T-helper 2 cell treated with Interferon-gamma antibody and Interleukin-4, amounts not matched to agents 5 μg/mL and 100 μg/mL, for 36 hours (primary cell): Measurements from ENCODE around the gene RPTOR.
"Not testable (repeated sequence)": the region's sequence is repeated elsewhere in the genome, so short reads cannot be mapped to it uniquely, and the experiment has no call there.

Source experiments
- DNase-seq: peaks from one replicate; pipeline ENCODE4 v3.0.0; 2021; ENCODE audit warnings: low spot score
- H3K27ac Mint-ChIP-seq: one replicate; pipeline ENCODE4 v1.8.0; 2021; ENCODE audit warnings: mild to moderate bottlenecking, mixed read lengths
- H3K27me3 Mint-ChIP-seq: one replicate; pipeline ENCODE4 v1.8.0; 2021; ENCODE audit warnings: low read depth, mixed read lengths
- H3K36me3 Mint-ChIP-seq: one replicate; pipeline ENCODE4 v1.8.0; 2021; ENCODE audit warnings: low read depth, mixed read lengths
- H3K4me1 Mint-ChIP-seq: one replicate; pipeline ENCODE4 v1.8.0; 2021; ENCODE audit warnings: low read depth, mixed read lengths
- H3K4me3 Mint-ChIP-seq: one replicate; pipeline ENCODE4 v1.8.0; 2022; ENCODE audit warnings: mild to moderate bottlenecking, moderate library complexity, mixed read lengths
- H3K9me3 Mint-ChIP-seq: one replicate; pipeline ENCODE4 v1.8.0; 2021; ENCODE audit warnings: mixed read lengths

RPTOR gene

GRCh38 chr17:80761110-80761871 is 216.7 kb downstream of the RPTOR start:
- Mint-ChIP-seq H3K4me3 (peak overlapping the region; percentile 80), H3K9me3 (no peaks in the 10 kb centered on the region), H3K36me3 (peaks cover 60% of the 10 kb centered on the region), H3K4me1 (peaks cover 78% of the 10 kb centered on the region), H3K27me3 (no peaks in the 10 kb centered on the region), H3K27ac (peak overlapping the region; percentile 97)
- peak; percentile 82 for DNase-seq

DNA sequence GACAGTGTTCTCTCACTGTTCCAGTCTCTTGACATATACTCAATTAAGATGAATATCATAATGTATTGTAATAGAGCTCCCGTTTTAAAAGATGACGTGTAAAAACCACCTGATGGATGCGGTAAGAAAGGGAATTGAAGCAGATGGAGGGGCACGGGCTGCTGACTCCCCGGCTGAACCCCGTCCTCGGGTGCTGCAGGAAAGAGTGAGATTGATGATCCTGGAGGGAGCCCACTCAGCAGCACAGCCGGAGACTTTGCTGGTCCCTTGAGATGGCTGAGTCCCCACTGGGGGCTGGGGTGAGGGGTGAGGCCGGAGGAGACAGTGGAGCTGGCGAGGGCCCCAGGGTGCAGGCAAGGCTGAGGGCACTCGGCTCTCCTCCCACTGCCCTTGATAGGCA is 217.4 kb downstream of the RPTOR start:
- Mint-ChIP-seq H3K27me3 (no peaks in the 10 kb centered on the region), H3K4me3 (peak overlapping the region; percentile 80), H3K27ac (peak overlapping the region; percentile 97), H3K36me3 (peaks cover 60% of the 10 kb centered on the region), H3K9me3 (no peaks in the 10 kb centered on the region), H3K4me1 (peaks cover 81% of the 10 kb centered on the region)
- DNase-seq, result no peak

DNA sequence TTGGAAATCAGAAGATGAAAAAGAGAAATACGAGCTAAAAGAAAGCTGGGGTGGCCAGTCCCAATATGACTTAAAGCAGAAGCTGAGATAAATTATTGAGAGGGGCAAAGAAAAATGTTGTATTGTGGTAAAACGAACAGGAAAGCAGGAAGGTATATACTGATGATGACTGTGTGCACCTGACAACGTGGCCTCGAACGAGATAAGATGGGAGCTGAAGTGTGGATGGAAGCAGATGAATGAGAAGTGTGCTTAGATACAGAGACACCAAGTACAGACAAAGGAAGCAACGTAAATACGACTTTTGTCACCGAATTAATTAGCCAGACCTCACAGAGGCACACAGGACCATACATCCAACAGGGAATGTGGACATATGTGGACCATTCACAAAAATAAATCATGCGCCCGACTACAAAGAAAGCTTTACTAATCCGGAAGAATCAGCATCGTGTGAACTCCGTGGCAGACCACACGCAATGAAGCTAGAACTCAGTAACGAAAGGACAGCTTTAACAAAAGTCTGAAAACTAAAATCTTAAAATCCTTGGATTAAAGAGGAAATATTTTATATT is 218.7 kb downstream of the RPTOR start:
- Mint-ChIP-seq H3K4me3 (peak overlapping the region; percentile 54), H3K27me3 (no peaks in the 10 kb centered on the region), H3K36me3 (peaks cover 47% of the 10 kb centered on the region), H3K4me1 (peaks cover 75% of the 10 kb centered on the region), H3K9me3 (no peaks in the 10 kb centered on the region), H3K27ac (peak overlapping the region; percentile 83)
- no peak for DNase-seq

GRCh38 chr17:80764627-80765145 is 220.0 kb downstream of the RPTOR start:
- Mint-ChIP-seq H3K36me3 (peaks cover 48% of the 10 kb centered on the region), H3K4me3 (peak overlapping the region; percentile 73), H3K4me1 (peaks cover 64% of the 10 kb centered on the region), H3K27ac (peak overlapping the region; percentile 94)
- not testable (repeated sequence) for DNase-seq, H3K27me3 Mint-ChIP-seq, H3K9me3 Mint-ChIP-seq

DNA sequence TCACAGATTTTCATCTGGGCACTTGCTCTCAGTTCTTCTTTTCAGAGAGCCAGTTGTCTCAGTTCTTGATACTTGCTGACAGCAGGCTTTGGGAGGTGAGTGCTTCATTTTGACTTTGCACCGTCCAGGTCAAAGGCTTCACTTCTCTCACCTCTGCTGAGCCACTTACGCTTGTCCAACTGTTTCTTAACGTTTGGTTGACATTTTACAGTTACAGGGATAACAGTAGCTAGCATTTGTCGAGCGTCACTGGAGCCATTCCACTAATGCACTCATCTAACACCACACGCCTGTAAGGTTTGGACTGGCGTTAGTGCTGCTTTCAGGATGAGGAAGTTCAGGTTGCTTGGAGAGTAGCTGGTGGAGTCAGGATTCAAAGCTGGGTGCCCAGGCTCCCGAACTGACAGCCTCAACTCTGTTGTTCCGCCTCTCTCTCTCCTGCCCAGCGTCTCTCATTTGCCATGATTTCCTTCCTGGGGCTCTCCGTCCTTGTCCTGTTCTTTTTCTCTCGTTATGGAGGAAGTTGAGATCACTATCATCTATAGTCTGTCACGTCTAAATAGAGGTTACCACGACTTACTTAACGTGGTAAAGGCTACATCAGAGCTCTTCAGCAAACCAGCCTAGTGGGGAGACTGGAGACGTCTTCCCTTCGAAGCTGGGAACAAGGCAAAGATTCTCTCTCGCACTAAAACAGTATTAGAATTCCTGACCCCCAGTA is 220.8 kb downstream of the RPTOR start:
- peak overlapping the region; percentile 94 for H3K27ac Mint-ChIP-seq
- peaks cover 46% of the 10 kb centered on the region for H3K36me3 Mint-ChIP-seq
- peaks cover 61% of the 10 kb centered on the region for H3K4me1 Mint-ChIP-seq
- peak overlapping the region; percentile 73 for H3K4me3 Mint-ChIP-seq
- no peak for DNase-seq
- no peaks in the 10 kb centered on the region for H3K9me3 Mint-ChIP-seq
- no peaks in the 10 kb centered on the region for H3K27me3 Mint-ChIP-seq

DNA sequence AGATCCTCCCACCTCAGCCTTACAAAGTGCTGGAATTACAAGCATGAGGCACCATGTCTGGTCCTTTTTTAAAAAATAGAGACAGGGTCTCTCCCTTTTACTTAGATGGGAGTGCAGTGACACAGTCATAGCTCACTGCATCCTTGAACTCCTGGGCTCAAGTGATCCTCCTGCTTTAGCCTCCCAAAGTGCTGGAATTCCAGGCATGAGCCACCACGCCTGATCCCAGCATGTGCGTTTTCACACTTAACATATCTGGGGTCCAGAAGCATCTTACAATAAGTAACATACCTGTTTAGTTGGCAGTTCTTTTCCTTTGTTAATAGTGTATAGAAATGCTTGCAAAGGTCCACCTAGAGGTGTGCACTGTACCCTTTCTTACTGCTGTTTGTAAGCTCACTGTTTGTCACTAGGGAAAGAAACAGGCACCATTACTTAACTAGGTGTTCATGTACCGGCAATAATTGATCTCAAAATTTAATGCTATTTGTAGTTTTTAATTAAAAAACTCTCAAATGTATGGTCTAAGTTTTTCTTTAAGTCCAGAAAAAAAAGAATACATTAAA is 221.7 kb downstream of the RPTOR start:
- Mint-ChIP-seq H3K9me3 (no peaks in the 10 kb centered on the region), H3K4me1 (peaks cover 59% of the 10 kb centered on the region), H3K36me3 (peaks cover 51% of the 10 kb centered on the region), H3K27ac (peak overlapping the region; percentile 94), H3K4me3 (peak overlapping the region; percentile 73), H3K27me3 (no peaks in the 10 kb centered on the region)
- no peak for DNase-seq

- Mint-ChIP-seq H3K4me3 (no peak overlapping the region), H3K4me1 (peaks cover 52% of the 10 kb centered on the region), H3K27me3 (no peaks in the 10 kb centered on the region), H3K36me3 (peaks cover 40% of the 10 kb centered on the region), H3K27ac (no peak overlapping the region), H3K9me3 (no peaks in the 10 kb centered on the region)
- DNase-seq, result no peak
Observed at GRCh38 chr17:80768389-80768788, 223.8 kb downstream of the RPTOR start.

- no peaks in the 10 kb centered on the region for H3K27me3 Mint-ChIP-seq
- H3K4me1 Mint-ChIP-seq, result peaks cover 55% of the 10 kb centered on the region
- no peaks in the 10 kb centered on the region for H3K9me3 Mint-ChIP-seq
- no peak overlapping the region for H3K27ac Mint-ChIP-seq
- H3K36me3 Mint-ChIP-seq, result peaks cover 38% of the 10 kb centered on the region
- DNase-seq, result no peak
- no peak overlapping the region for H3K4me3 Mint-ChIP-seq
Observed at GRCh38 chr17:80768936-80769335, 224.3 kb downstream of the RPTOR start.

- Mint-ChIP-seq H3K36me3 (peaks cover 44% of the 10 kb centered on the region), H3K4me3 (no peak overlapping the region), H3K9me3 (no peaks in the 10 kb centered on the region), H3K4me1 (peaks cover 60% of the 10 kb centered on the region), H3K27ac (peak overlapping the region; percentile 46), H3K27me3 (no peaks in the 10 kb centered on the region)
- DNase-seq, result no peak
Observed at GRCh38 chr17:80769516-80769915, 224.9 kb downstream of the RPTOR start.

DNA sequence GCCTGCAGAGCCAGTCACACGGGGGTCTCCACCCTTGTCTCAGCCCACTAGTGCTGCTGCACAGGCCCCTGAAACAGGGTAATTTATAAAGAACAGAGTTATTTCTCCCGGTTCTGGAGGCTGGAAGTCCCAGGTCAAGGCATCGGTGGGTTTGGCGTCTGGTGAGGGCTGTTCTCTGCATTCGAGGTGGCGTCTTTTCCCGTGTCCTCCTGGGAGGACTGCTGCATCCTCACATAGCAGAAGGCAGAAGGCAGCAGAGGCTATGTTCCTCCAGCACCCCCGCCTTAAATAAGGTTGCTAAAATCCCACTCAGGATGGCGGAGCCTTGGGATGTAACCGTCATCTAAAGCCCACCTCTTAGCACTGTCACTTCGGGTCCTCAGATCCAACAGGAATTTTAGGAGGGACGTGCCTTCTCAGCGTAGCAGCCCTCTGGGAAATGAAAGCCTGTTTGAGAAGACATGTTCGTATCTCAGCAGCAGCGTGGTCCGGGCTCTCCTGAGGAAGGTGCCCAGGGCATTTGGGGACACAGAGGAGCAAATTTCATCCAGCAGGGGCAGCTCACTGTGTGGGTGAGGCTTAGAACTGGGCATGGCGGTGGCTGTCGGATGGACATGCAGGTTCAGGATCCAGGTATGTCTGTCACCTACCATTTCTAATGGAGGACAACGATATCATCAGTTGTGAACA is 225.4 kb downstream of the RPTOR start:
- H3K36me3 Mint-ChIP-seq, result peaks cover 49% of the 10 kb centered on the region
- peak overlapping the region; percentile 32 for H3K27ac Mint-ChIP-seq
- H3K27me3 Mint-ChIP-seq, result no peaks in the 10 kb centered on the region
- peaks cover 62% of the 10 kb centered on the region for H3K4me1 Mint-ChIP-seq
- H3K4me3 Mint-ChIP-seq, result no peak overlapping the region
- no peaks in the 10 kb centered on the region for H3K9me3 Mint-ChIP-seq
- no peak for DNase-seq

- Mint-ChIP-seq H3K36me3 (peaks cover 46% of the 10 kb centered on the region), H3K9me3 (no peaks in the 10 kb centered on the region), H3K27ac (peak overlapping the region; percentile 65), H3K4me1 (peaks cover 59% of the 10 kb centered on the region), H3K4me3 (no peak overlapping the region), H3K27me3 (no peaks in the 10 kb centered on the region)
- no peak for DNase-seq
Observed at GRCh38 chr17:80770881-80771611, 226.4 kb downstream of the RPTOR start.

GRCh38 chr17:80771612-80772005 is 227.0 kb downstream of the RPTOR start:
- Mint-ChIP-seq H3K4me1 (peaks cover 56% of the 10 kb centered on the region), H3K4me3 (no peak overlapping the region), H3K36me3 (peaks cover 43% of the 10 kb centered on the region), H3K9me3 (no peaks in the 10 kb centered on the region), H3K27me3 (no peaks in the 10 kb centered on the region), H3K27ac (peak overlapping the region; percentile 65)
- DNase-seq, result no peak

DNA sequence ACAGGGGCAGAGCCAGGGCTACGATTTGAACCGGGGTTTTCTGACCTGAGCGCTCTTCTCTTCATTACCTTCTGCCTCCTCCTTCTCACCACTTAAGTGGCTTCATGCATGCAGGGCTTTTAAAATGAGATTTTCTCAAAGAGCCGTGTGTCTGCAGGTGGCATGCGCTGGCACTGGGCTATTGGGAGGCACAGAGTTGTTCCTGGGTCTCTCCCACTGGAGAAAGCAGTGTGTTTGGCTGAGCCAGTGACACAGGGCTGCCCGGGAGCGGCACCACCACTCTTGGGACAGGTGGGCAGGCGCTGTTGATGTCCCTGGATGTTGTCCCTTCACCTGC is 228.2 kb downstream of the RPTOR start:
- peaks cover 57% of the 10 kb centered on the region for H3K4me1 Mint-ChIP-seq
- no peaks in the 10 kb centered on the region for H3K9me3 Mint-ChIP-seq
- peak overlapping the region; percentile 28 for H3K4me3 Mint-ChIP-seq
- no peaks in the 10 kb centered on the region for H3K27me3 Mint-ChIP-seq
- no peak for DNase-seq
- H3K27ac Mint-ChIP-seq, result peak overlapping the region; percentile 95
- H3K36me3 Mint-ChIP-seq, result peaks cover 53% of the 10 kb centered on the region
